GM23338 (cell line): Measurements from ENCODE around the gene GLP1R. TPM values are rescaled to one million over a fixed set of nuclear protein-coding genes. Genes with fewer than 3 reads are reported as not detected.

ENCODE experiments used
- ATAC-seq: fragments of 200-7000 bp; cut with Tn5 transposase; 3 replicates; pipeline ENCODE4 v1.9.1; 2020
- DNase-seq: peaks from one replicate; pipeline ENCODE4 v3.0.0-alpha.2; 2015; ENCODE audit warnings: low spot score
- H2AFZ ChIP-seq: fragments of 200-600 bp; sonication (generic); 2 replicates; pipeline ENCODE4 v1.8.0; 2016; ENCODE audit warnings: antibody characterized with exemption, mild to moderate bottlenecking, moderate library complexity
- H3F3A ChIP-seq: fragments of 200-600 bp; sonication (generic); replicated peaks from 2 replicates; pipeline ENCODE4 v1.8.0; 2017; ENCODE audit warnings: antibody characterized with exemption, mixed run types, low read depth
- H3K27ac ChIP-seq: fragments of 200-600 bp; sonication (generic); 2 replicates; pipeline ENCODE4 v1.6.1; 2016; ENCODE audit warnings: low read depth
- H3K27me3 ChIP-seq: fragments of 200-600 bp; sonication (generic); 2 replicates; pipeline ENCODE4 v1.8.0; 2016; ENCODE audit warnings: mild to moderate bottlenecking, mixed run types, moderate library complexity; ENCODE audit not compliant: insufficient read depth
- H3K36me3 ChIP-seq: fragments of 200-600 bp; sonication (generic); 2 replicates; pipeline ENCODE4 v1.8.0; 2016; ENCODE audit warnings: mild to moderate bottlenecking; ENCODE audit not compliant: insufficient read depth
- H3K4me1 ChIP-seq: fragments of 200-600 bp; sonication (generic); 2 replicates; pipeline ENCODE4 v1.8.0; 2016; ENCODE audit warnings: mild to moderate bottlenecking, moderate library complexity; ENCODE audit not compliant: insufficient read depth
- H3K4me2 ChIP-seq: fragments of 200-600 bp; sonication (generic); 2 replicates; pipeline ENCODE4 v1.7.1; 2017; ENCODE audit warnings: mixed run types
- H3K4me3 ChIP-seq: fragments of 200-600 bp; sonication (generic); 2 replicates; pipeline ENCODE4 v1.6.1; 2016; ENCODE audit warnings: mixed run types
- H3K79me2 ChIP-seq: fragments of 200-600 bp; sonication (generic); replicated peaks from 2 replicates; pipeline ENCODE4 v1.8.0; 2017; ENCODE audit warnings: mild to moderate bottlenecking; ENCODE audit not compliant: insufficient read depth
- H3K9me2 ChIP-seq: fragments of 200-600 bp; sonication (generic); 2 replicates; pipeline ENCODE4 v1.8.0; 2017; ENCODE audit not compliant: insufficient read depth
- H4K20me1 ChIP-seq: fragments of 200-600 bp; sonication (generic); replicated peaks from 2 replicates; pipeline ENCODE4 v1.8.0; 2017; ENCODE audit warnings: mild to moderate bottlenecking; ENCODE audit not compliant: insufficient read depth
- H3K27ac Mint-ChIP-seq: 2 replicates; pipeline ENCODE4 v1.8.0; 2020; ENCODE audit warnings: inconsistent platforms, mild to moderate bottlenecking, moderate library complexity, mixed read lengths
- H3K27me3 Mint-ChIP-seq: 3 replicates; pipeline ENCODE4 v1.8.0; 2022; ENCODE audit warnings: low read depth, mild to moderate bottlenecking, moderate library complexity, mixed read lengths, inconsistent platforms; ENCODE audit not compliant: insufficient read depth, poor library complexity
- H3K36me3 Mint-ChIP-seq: 3 replicates; pipeline ENCODE4 v1.8.0; 2021; ENCODE audit warnings: low read depth, mild to moderate bottlenecking, inconsistent platforms, moderate library complexity, mixed read lengths
- H3K4me1 Mint-ChIP-seq: 3 replicates; pipeline ENCODE4 v1.8.0; 2020; ENCODE audit warnings: mild to moderate bottlenecking, inconsistent platforms, mixed read lengths
- H3K4me3 Mint-ChIP-seq: 3 replicates; pipeline ENCODE4 v1.8.0; 2021; ENCODE audit warnings: moderate library complexity, mild to moderate bottlenecking, inconsistent platforms, mixed read lengths
- H3K9me3 Mint-ChIP-seq: 3 replicates; pipeline ENCODE4 v1.8.0; 2020; ENCODE audit warnings: moderate library complexity, mild to moderate bottlenecking, inconsistent platforms, mixed read lengths
- CREB1 ChIP-seq: fragments of 250-450 bp; sonication (Bioruptor Pico); IDR thresholded peaks from 2 replicates; pipeline ENCODE4 v1.5.0; 2020; ENCODE audit warnings: low read depth, mild to moderate bottlenecking, moderate library complexity
- EZH2 ChIP-seq: fragments of 200-600 bp; sonication (generic); IDR thresholded peaks from one replicate; pipeline ENCODE4 v1.8.0; 2017; ENCODE audit warnings: antibody characterized with exemption, mild to moderate bottlenecking, low read depth; ENCODE audit not compliant: unreplicated experiment
- EZH2phosphoT487 ChIP-seq: fragments of 200-600 bp; sonication (generic); IDR thresholded peaks from one replicate; pipeline ENCODE4 v1.8.1; 2018; ENCODE audit warnings: antibody characterized with exemption; ENCODE audit not compliant: unreplicated experiment
- JUNB ChIP-seq: IDR thresholded peaks from one replicate; pipeline ENCODE4 v1.6.1; 2016; ENCODE audit warnings: antibody characterized with exemption; ENCODE audit not compliant: unreplicated experiment
- NANOG ChIP-seq: IDR thresholded peaks from 2 replicates; pipeline ENCODE4 v1.6.1; 2016; ENCODE audit warnings: antibody characterized with exemption, borderline replicate concordance
- POLR2AphosphoS5 ChIP-seq: IDR thresholded peaks from 2 replicates; pipeline ENCODE4 v1.6.1; 2016; ENCODE audit warnings: antibody characterized with exemption, low read depth
- STAT1 ChIP-seq: IDR thresholded peaks from one replicate; pipeline ENCODE4 v1.6.1; 2016; ENCODE audit warnings: antibody characterized with exemption; ENCODE audit not compliant: unreplicated experiment
- ZNF114 ChIP-seq: fragments of 250-450 bp; sonication (Bioruptor Pico); IDR thresholded peaks from 2 replicates; pipeline ENCODE4 v1.5.0; 2020; ENCODE audit warnings: mild to moderate bottlenecking, moderate library complexity
- ZNF331 ChIP-seq: fragments of 250-450 bp; sonication (Bioruptor Pico); IDR thresholded peaks from 2 replicates; pipeline ENCODE4 v1.5.0; 2020; ENCODE audit warnings: low read depth, mild to moderate bottlenecking, moderate library complexity
- polyA plus RNA-seq: library from polyadenylated mRNA; unstranded; fragments of >200 nt; fragmentation: Nextera tagmentation; extraction: Ambion mirVana; gene quantifications from 2 replicates; pipeline ENCODE4 v1.2.1, GENCODE V29; 2016
- total RNA-seq: library from RNA; depleted of rRNA; stranded (reverse); fragments of >200 nt; shearing (Covaris generic); gene quantifications from 2 replicates; pipeline ENCODE4 v1.2.3, GENCODE V29; 2014
- TF ChIP-seq, protein P1 (sequence below), 2 experiments: fragments of 200-600 bp in 1 of 2; sonication (generic) in 1 of 2; conservative IDR thresholded peaks; 2 replicates each; pipeline versions ENCODE4 v1.5.1 to v1.6.1; 2016 to 2017; ENCODE audit warnings: antibody characterized with exemption in 2 of 2, low read depth in 2 of 2, mild to moderate bottlenecking in 2 of 2, moderate library complexity in 1 of 2
- TF ChIP-seq, protein P2 (sequence below): IDR thresholded peaks from 2 replicates; pipeline ENCODE4 v1.6.1; 2016; ENCODE audit warnings: antibody characterized with exemption
- TF ChIP-seq, protein P3 (sequence below): IDR thresholded peaks from one replicate; pipeline ENCODE4 v1.6.1; 2018; ENCODE audit warnings: antibody characterized with exemption; ENCODE audit not compliant: unreplicated experiment
- TF ChIP-seq, protein P4 (sequence below): fragments of 250-450 bp; sonication (Bioruptor Pico); IDR thresholded peaks from 2 replicates; pipeline ENCODE4 v1.5.0; 2020; ENCODE audit warnings: mild to moderate bottlenecking, moderate library complexity

The GLP1R gene
- total and polyA plus RNA-seq, 2 experiments from 2014 or later, result 0.42 to 3.7 TPM

DNA sequence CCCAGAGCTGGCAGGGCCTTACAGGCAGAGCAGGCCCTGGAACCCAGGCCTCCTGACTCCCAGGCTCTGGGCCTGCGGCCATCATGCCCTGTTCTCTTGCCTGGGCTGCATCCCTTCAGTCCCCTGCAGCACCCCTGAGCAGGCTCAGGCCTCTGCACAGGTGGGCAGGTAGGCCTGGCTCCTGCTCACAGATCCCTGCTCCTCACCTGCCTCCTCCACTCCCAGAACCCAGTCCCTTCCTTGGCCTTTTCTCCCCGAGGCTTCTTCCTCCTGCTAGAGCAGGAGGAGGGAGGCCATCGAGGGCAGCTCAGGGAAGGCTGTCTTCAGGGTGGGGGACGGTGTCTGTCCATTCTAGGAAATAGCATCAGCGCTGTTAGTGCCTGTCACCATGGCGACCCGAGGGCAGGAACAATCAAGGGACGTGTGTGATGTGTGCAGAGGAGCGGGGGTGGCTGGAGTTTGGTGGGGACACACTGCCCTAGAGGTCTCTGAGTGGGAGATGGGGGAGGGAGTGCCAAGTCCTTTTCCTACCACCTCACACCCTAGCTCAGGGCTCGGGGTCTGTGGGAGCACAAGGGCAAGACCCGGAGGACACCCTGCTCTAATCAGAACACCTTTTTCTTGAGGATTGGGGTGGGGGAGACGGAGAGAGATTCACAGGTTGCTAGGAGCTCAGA is 26.6 kb downstream of the GLP1R start:
- no peaks in the 10 kb centered on the region for H3K79me2 ChIP-seq
- no peak overlapping the region for H3K4me2 ChIP-seq
- TF ChIP-seq ZNF331 (CRISPR knock-in tag) (no peak), POLR2AphosphoS5 (no peak), STAT1 (no peak), EZH2 (no peak), JUNB (no peak), EZH2phosphoT487 (no peak), ZNF114 (CRISPR knock-in tag) (no peak), CREB1 (CRISPR knock-in tag) (no peak), NANOG (no peak)
- TF ChIP-seq, protein P1, sequence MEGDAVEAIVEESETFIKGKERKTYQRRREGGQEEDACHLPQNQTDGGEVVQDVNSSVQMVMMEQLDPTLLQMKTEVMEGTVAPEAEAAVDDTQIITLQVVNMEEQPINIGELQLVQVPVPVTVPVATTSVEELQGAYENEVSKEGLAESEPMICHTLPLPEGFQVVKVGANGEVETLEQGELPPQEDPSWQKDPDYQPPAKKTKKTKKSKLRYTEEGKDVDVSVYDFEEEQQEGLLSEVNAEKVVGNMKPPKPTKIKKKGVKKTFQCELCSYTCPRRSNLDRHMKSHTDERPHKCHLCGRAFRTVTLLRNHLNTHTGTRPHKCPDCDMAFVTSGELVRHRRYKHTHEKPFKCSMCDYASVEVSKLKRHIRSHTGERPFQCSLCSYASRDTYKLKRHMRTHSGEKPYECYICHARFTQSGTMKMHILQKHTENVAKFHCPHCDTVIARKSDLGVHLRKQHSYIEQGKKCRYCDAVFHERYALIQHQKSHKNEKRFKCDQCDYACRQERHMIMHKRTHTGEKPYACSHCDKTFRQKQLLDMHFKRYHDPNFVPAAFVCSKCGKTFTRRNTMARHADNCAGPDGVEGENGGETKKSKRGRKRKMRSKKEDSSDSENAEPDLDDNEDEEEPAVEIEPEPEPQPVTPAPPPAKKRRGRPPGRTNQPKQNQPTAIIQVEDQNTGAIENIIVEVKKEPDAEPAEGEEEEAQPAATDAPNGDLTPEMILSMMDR (conservative IDR thresholded peaks at IDR 0.05; ENCODE audit: low read depth in 2 of 2), result no peak
- TF ChIP-seq, protein P2, sequence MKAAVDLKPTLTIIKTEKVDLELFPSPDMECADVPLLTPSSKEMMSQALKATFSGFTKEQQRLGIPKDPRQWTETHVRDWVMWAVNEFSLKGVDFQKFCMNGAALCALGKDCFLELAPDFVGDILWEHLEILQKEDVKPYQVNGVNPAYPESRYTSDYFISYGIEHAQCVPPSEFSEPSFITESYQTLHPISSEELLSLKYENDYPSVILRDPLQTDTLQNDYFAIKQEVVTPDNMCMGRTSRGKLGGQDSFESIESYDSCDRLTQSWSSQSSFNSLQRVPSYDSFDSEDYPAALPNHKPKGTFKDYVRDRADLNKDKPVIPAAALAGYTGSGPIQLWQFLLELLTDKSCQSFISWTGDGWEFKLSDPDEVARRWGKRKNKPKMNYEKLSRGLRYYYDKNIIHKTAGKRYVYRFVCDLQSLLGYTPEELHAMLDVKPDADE, result no peak
- TF ChIP-seq, protein P3, sequence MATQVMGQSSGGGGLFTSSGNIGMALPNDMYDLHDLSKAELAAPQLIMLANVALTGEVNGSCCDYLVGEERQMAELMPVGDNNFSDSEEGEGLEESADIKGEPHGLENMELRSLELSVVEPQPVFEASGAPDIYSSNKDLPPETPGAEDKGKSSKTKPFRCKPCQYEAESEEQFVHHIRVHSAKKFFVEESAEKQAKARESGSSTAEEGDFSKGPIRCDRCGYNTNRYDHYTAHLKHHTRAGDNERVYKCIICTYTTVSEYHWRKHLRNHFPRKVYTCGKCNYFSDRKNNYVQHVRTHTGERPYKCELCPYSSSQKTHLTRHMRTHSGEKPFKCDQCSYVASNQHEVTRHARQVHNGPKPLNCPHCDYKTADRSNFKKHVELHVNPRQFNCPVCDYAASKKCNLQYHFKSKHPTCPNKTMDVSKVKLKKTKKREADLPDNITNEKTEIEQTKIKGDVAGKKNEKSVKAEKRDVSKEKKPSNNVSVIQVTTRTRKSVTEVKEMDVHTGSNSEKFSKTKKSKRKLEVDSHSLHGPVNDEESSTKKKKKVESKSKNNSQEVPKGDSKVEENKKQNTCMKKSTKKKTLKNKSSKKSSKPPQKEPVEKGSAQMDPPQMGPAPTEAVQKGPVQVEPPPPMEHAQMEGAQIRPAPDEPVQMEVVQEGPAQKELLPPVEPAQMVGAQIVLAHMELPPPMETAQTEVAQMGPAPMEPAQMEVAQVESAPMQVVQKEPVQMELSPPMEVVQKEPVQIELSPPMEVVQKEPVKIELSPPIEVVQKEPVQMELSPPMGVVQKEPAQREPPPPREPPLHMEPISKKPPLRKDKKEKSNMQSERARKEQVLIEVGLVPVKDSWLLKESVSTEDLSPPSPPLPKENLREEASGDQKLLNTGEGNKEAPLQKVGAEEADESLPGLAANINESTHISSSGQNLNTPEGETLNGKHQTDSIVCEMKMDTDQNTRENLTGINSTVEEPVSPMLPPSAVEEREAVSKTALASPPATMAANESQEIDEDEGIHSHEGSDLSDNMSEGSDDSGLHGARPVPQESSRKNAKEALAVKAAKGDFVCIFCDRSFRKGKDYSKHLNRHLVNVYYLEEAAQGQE, result no peak
- TF ChIP-seq, protein P4, sequence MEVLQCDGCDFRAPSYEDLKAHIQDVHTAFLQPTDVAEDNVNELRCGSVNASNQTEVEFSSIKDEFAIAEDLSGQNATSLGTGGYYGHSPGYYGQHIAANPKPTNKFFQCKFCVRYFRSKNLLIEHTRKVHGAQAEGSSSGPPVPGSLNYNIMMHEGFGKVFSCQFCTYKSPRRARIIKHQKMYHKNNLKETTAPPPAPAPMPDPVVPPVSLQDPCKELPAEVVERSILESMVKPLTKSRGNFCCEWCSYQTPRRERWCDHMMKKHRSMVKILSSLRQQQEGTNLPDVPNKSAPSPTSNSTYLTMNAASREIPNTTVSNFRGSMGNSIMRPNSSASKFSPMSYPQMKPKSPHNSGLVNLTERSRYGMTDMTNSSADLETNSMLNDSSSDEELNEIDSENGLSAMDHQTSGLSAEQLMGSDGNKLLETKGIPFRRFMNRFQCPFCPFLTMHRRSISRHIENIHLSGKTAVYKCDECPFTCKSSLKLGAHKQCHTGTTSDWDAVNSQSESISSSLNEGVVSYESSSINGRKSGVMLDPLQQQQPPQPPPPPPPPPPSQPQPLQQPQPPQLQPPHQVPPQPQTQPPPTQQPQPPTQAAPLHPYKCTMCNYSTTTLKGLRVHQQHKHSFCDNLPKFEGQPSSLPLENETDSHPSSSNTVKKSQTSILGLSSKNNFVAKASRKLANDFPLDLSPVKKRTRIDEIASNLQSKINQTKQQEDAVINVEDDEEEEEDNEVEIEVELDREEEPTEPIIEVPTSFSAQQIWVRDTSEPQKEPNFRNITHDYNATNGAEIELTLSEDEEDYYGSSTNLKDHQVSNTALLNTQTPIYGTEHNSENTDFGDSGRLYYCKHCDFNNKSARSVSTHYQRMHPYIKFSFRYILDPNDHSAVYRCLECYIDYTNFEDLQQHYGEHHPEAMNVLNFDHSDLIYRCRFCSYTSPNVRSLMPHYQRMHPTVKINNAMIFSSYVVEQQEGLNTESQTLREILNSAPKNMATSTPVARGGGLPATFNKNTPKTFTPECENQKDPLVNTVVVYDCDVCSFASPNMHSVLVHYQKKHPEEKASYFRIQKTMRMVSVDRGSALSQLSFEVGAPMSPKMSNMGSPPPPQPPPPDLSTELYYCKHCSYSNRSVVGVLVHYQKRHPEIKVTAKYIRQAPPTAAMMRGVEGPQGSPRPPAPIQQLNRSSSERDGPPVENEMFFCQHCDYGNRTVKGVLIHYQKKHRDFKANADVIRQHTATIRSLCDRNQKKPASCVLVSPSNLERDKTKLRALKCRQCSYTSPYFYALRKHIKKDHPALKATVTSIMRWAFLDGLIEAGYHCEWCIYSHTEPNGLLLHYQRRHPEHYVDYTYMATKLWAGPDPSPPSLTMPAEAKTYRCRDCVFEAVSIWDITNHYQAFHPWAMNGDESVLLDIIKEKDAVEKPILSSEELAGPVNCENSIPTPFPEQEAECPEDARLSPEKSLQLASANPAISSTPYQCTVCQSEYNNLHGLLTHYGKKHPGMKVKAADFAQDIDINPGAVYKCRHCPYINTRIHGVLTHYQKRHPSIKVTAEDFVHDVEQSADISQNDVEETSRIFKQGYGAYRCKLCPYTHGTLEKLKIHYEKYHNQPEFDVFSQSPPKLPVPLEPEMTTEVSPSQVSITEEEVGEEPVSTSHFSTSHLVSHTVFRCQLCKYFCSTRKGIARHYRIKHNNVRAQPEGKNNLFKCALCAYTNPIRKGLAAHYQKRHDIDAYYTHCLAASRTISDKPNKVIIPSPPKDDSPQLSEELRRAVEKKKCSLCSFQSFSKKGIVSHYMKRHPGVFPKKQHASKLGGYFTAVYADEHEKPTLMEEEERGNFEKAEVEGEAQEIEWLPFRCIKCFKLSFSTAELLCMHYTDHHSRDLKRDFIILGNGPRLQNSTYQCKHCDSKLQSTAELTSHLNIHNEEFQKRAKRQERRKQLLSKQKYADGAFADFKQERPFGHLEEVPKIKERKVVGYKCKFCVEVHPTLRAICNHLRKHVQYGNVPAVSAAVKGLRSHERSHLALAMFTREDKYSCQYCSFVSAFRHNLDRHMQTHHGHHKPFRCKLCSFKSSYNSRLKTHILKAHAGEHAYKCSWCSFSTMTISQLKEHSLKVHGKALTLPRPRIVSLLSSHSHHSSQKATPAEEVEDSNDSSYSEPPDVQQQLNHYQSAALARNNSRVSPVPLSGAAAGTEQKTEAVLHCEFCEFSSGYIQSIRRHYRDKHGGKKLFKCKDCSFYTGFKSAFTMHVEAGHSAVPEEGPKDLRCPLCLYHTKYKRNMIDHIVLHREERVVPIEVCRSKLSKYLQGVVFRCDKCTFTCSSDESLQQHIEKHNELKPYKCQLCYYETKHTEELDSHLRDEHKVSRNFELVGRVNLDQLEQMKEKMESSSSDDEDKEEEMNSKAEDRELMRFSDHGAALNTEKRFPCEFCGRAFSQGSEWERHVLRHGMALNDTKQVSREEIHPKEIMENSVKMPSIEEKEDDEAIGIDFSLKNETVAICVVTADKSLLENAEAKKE (CRISPR knock-in tag), result no peak
- no peaks in the 10 kb centered on the region for H3K9me2 ChIP-seq
- H2AFZ ChIP-seq, result no peak overlapping the region
- no peak overlapping the region for H3K27ac Mint-ChIP-seq
- peaks cover 7% of the 10 kb centered on the region for H3K4me1 ChIP-seq
- no peaks in the 10 kb centered on the region for H3K27me3 ChIP-seq
- H3K9me3 Mint-ChIP-seq, result no peaks in the 10 kb centered on the region
- H3F3A ChIP-seq, result no peaks in the 10 kb centered on the region
- H4K20me1 ChIP-seq, result no peaks in the 10 kb centered on the region
- no peaks in the 10 kb centered on the region; the same call in 2 of the 3 replicates for H3K36me3 Mint-ChIP-seq
- H3K4me3 Mint-ChIP-seq, result no peak overlapping the region
- H3K4me3 ChIP-seq, result no peak overlapping the region
- peaks cover 15% of the 10 kb centered on the region for H3K4me1 Mint-ChIP-seq
- ATAC-seq (no peak), DNase-seq (no peak)
- H3K27ac ChIP-seq, result no peak overlapping the region
- peaks cover 17% of the 10 kb centered on the region for H3K27me3 Mint-ChIP-seq
- no peaks in the 10 kb centered on the region for H3K36me3 ChIP-seq
